ENCODE measurements around the gene GALNTL6.
"Not testable (repeated sequence)": the region's sequence is repeated elsewhere in the genome, so short reads cannot be mapped to it uniquely, and the experiment has no call there.

- not testable (repeated sequence) for TF ChIP-seq CTCF (IDR thresholded peaks at IDR 0.05); EZH2 (IDR thresholded peaks at IDR 0.05; ENCODE audit: borderline replicate concordance, insufficient read depth, low read depth, low read length, poor library complexity, severe bottlenecking)
Observed at GRCh38 chr4:172733645-172734044, 920.4 kb downstream of the GALNTL6 start.
